ENCODE measurements around the gene SRC. TPM values are rescaled to one million over a fixed set of nuclear protein-coding genes. Genes with fewer than 3 reads are reported as not detected.

SRC gene
- total and polyA plus RNA-seq, 2 donors (not counting 3 experiments of a cell fraction or from before 2014, with no cell fraction given) = 22.6 to 29.4 TPM

DNA sequence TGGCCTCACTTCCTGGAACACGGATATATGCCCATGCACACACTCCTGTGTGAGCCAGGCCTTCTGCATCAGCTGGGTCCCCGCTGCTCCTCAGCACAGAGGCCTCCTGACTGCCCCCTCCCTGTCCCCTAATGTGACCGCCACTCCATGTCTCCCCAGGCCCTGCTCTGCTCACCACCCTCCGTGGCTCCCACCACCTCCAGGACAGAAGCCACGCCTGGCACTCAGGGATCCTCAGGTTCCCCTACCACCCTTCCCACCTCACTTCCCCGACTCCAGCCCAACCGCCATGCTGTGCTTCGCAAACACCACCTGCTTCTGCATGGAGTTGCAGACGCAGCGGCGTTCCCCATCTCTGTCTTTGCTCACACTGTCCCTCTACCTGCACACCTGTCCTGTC lies 4.3 kb upstream of the SRC start:
- CTCF ChIA-PET = no interaction called here
- Histone ChIP-seq H3K4me1 (ENCODE audit: control insufficient read depth, extremely low read depth, insufficient read depth, low read length) (peaks cover 5% of the 10 kb centered on the region), H3K27ac (ENCODE audit: insufficient read depth, low read depth, low read length) (no peak overlapping the region), H4K20me1 (replicated peaks; ENCODE audit: control insufficient read depth, extremely low read depth, insufficient read depth, low read length) (no peaks in the 10 kb centered on the region), H3K4me2 (ENCODE audit: insufficient read depth, low read length) (no peak overlapping the region), H3K9me1 (replicated peaks; ENCODE audit: control insufficient read depth, extremely low read depth, insufficient read depth, low read length) (no peaks in the 10 kb centered on the region), H3K79me2 (ENCODE audit: control insufficient read depth, insufficient read depth, low read length) (peaks cover 1% of the 10 kb centered on the region), H3K9ac (replicated peaks; ENCODE audit: extremely low read depth, insufficient read depth, low read length) (no peak overlapping the region), H3K4me3 (replicated peaks in 1 of 3; ENCODE audit: insufficient read depth in 1 of 3, low read depth in 1 of 3, low read length in 3 of 3) (no peak overlapping the region), H3K27me3 (ENCODE audit: control insufficient read depth in 2 of 2, insufficient read depth in 2 of 2, low read length in 2 of 2) (no peaks in the 10 kb centered on the region), H3K9me3 (replicated peaks; ENCODE audit: control insufficient read depth, insufficient read depth, low read length) (no peaks in the 10 kb centered on the region), H2AFZ (ENCODE audit: low read depth, low read length) (no peak overlapping the region), H3K36me3 (ENCODE audit: control insufficient read depth in 2 of 2, extremely low read depth in 1 of 2, insufficient read depth in 2 of 2, low read length in 2 of 2) (no peaks in the 10 kb centered on the region)
- intact Hi-C loops (cut with micrococcal nuclease) = no loop called here
- dilution Hi-C loops (cut with MboI; ENCODE audit: extremely low pct_ligation_motif_present, low sequenced_read_pairs) = no loop called here
- BruUV-seq (replicated peaks) = no TSS peak
- FAIRE-seq (no peak), DNase-seq (ENCODE audit: low read depth, low spot score) (no peak)
- TF ChIP-seq POLR2A (IDR thresholded peaks at IDR 0.05; ENCODE audit: low read depth, low read length) = no peak
- no peak for TF ChIP-seq JUN (IDR thresholded peaks at IDR 0.05; ENCODE audit: borderline replicate concordance, insufficient read depth, insufficient read length, low read depth)
- TF ChIP-seq MYC (IDR thresholded peaks at IDR 0.05; ENCODE audit: low read depth, low read length) = no peak
- no peak for TF ChIP-seq POLR2AphosphoS5 (IDR thresholded peaks at IDR 0.05; ENCODE audit: insufficient read depth, low read depth, low read length)
- TF ChIP-seq GATA2 (IDR thresholded peaks at IDR 0.05; ENCODE audit: insufficient read depth, insufficient read length, low read depth, low read length) = no peak
- TF ChIP-seq, protein P1, sequence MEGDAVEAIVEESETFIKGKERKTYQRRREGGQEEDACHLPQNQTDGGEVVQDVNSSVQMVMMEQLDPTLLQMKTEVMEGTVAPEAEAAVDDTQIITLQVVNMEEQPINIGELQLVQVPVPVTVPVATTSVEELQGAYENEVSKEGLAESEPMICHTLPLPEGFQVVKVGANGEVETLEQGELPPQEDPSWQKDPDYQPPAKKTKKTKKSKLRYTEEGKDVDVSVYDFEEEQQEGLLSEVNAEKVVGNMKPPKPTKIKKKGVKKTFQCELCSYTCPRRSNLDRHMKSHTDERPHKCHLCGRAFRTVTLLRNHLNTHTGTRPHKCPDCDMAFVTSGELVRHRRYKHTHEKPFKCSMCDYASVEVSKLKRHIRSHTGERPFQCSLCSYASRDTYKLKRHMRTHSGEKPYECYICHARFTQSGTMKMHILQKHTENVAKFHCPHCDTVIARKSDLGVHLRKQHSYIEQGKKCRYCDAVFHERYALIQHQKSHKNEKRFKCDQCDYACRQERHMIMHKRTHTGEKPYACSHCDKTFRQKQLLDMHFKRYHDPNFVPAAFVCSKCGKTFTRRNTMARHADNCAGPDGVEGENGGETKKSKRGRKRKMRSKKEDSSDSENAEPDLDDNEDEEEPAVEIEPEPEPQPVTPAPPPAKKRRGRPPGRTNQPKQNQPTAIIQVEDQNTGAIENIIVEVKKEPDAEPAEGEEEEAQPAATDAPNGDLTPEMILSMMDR (IDR thresholded peaks at IDR 0.05; ENCODE audit: extremely low read depth in 1 of 2, insufficient read depth in 1 of 2, low read depth in 1 of 2, low read length in 2 of 2) = no peak
- TF ChIP-seq EZH2 (IDR thresholded peaks at IDR 0.05; ENCODE audit: borderline replicate concordance, low read depth, low read length, severe bottlenecking) = no peak
- TF ChIP-seq FOS (IDR thresholded peaks at IDR 0.05; ENCODE audit: borderline replicate concordance, insufficient read depth, low read length) = no peak
- TF ChIP-seq, protein P2, sequence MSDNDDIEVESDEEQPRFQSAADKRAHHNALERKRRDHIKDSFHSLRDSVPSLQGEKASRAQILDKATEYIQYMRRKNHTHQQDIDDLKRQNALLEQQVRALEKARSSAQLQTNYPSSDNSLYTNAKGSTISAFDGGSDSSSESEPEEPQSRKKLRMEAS (IDR thresholded peaks at IDR 0.05; ENCODE audit: insufficient read depth, insufficient read length) = no peak
- POLR2A ChIA-PET = no interaction called here

Data from endothelial cell of umbilical vein (primary cell).